ENCODE data around the gene MAPK1. TPM values are rescaled to one million over a fixed set of nuclear protein-coding genes. Genes with fewer than 3 reads are reported as not detected.
"Not testable (repeated sequence)": the region's sequence is repeated elsewhere in the genome, so short reads cannot be mapped to it uniquely, and the experiment has no call there.

The MAPK1 gene
- polyA plus RNA-seq, 4 donors: 118 to 128 (median 125) TPM

- no peak for DNase-seq (ENCODE audit: low read depth in 4 of 4, low spot score in 2 of 4)
Measured at GRCh38 chr22:21796231-21796630, 71.2 kb downstream of the MAPK1 start.

GRCh38 chr22:21793716-21794115 lies 73.7 kb downstream of the MAPK1 start:
- DNase-seq (ENCODE audit: low read depth in 4 of 4, low spot score in 2 of 4): not testable (repeated sequence)

- no peak for DNase-seq (ENCODE audit: low read depth in 4 of 4, low spot score in 2 of 4)
Measured at GRCh38 chr22:21791635-21792625, 75.5 kb downstream of the MAPK1 start.

GRCh38 chr22:21790849-21791610 lies 76.4 kb downstream of the MAPK1 start:
- DNase-seq (ENCODE audit: low read depth in 4 of 4, low spot score in 2 of 4): not testable (repeated sequence)

- no peak for DNase-seq (ENCODE audit: low read depth in 4 of 4, low spot score in 2 of 4)
Measured at GRCh38 chr22:21790359-21790758, 77.1 kb downstream of the MAPK1 start.

GRCh38 chr22:21787565-21787964 lies 79.9 kb downstream of the MAPK1 start:
- DNase-seq (ENCODE audit: low read depth in 4 of 4, low spot score in 2 of 4): not testable (repeated sequence)

- DNase-seq (ENCODE audit: low read depth in 4 of 4, low spot score in 2 of 4): no peak
Measured at GRCh38 chr22:21780259-21780658, 87.2 kb downstream of the MAPK1 start.

GRCh38 chr22:21779444-21779843 lies 88.0 kb downstream of the MAPK1 start:
- no peak for DNase-seq (ENCODE audit: low read depth in 4 of 4, low spot score in 2 of 4)

GRCh38 chr22:21778705-21779363 lies 88.6 kb downstream of the MAPK1 start:
- DNase-seq (ENCODE audit: low read depth in 4 of 4, low spot score in 2 of 4): no peak

GRCh38 chr22:21771631-21771976 lies 95.8 kb downstream of the MAPK1 start:
- DNase-seq (ENCODE audit: low read depth in 4 of 4, low spot score in 2 of 4): no peak

GRCh38 chr22:21768435-21768834 lies 99.0 kb downstream of the MAPK1 start:
- no peak for DNase-seq (ENCODE audit: low read depth in 4 of 4, low spot score in 2 of 4)

- DNase-seq (ENCODE audit: low read depth in 4 of 4, low spot score in 2 of 4): no peak
Measured at GRCh38 chr22:21766691-21767462, 100.6 kb downstream of the MAPK1 start.

- DNase-seq (ENCODE audit: low read depth in 4 of 4, low spot score in 2 of 4): no peak
Measured at GRCh38 chr22:21765909-21766529, 101.4 kb downstream of the MAPK1 start.

GRCh38 chr22:21764038-21764804 lies 103.2 kb downstream of the MAPK1 start:
- no peak for DNase-seq (ENCODE audit: low read depth in 4 of 4, low spot score in 2 of 4)

GRCh38 chr22:21762712-21763581 lies 104.5 kb downstream of the MAPK1 start:
- no peak for DNase-seq (ENCODE audit: low read depth in 4 of 4, low spot score in 2 of 4)

- no peak for DNase-seq (ENCODE audit: low read depth in 4 of 4, low spot score in 2 of 4)
Measured at GRCh38 chr22:21761994-21762680, 105.3 kb downstream of the MAPK1 start.

- no peak for DNase-seq (ENCODE audit: low read depth in 4 of 4, low spot score in 2 of 4)
Measured at GRCh38 chr22:21761086-21761485, 106.4 kb downstream of the MAPK1 start.

- no peak for DNase-seq (ENCODE audit: low read depth in 4 of 4, low spot score in 2 of 4)
Measured at GRCh38 chr22:21760640-21761039, 106.8 kb downstream of the MAPK1 start.

Measured in left renal cortex interstitium (tissue), 4 donors.